ENCODE results near the gene DLX4. TPM values are rescaled to one million over a fixed set of nuclear protein-coding genes. Genes with fewer than 3 reads are reported as not detected.

DLX4 gene
- total and polyA plus RNA-seq, 2 donors (not counting 1 experiment from before 2014, with no cell fraction given), result 0.17 to 0.88 TPM

GRCh38 chr17:49986396-49987289 lies 17.7 kb downstream of the DLX4 start:
- no peaks in the 10 kb centered on the region for H3K36me3 ChIP-seq (replicated peaks in 1 of 2; ENCODE audit: control extremely low read depth in 1 of 2, control insufficient read depth in 1 of 2, extremely low read depth in 1 of 2, insufficient read depth in 2 of 2, low read length in 1 of 2)
- TF ChIP-seq CTCF (IDR thresholded peaks at IDR 0.05), result no peak
- no peak for TF ChIP-seq EZH2 (IDR thresholded peaks at IDR 0.05; ENCODE audit: borderline replicate concordance, insufficient read depth, low read depth, low read length, poor library complexity, severe bottlenecking)
- Mint-ChIP-seq H3K4me3 (no peak overlapping the region), H3K9me3 (ENCODE audit: insufficient read depth) (no peaks in the 10 kb centered on the region), H3K4me1 (no peaks in the 10 kb centered on the region), H3K27me3 (peaks cover 67% of the 10 kb centered on the region), H3K27ac (no peak overlapping the region)
- H3K4me1 ChIP-seq (ENCODE audit: control insufficient read depth in 2 of 2, insufficient read depth in 2 of 2, low read length in 2 of 2), result no peaks in the 10 kb centered on the region
- H2AFZ ChIP-seq (ENCODE audit: insufficient read depth, low read depth, low read length, poor library complexity, severe bottlenecking), result no peak overlapping the region
- ATAC-seq (ENCODE audit: low read depth), result no peak
- peaks cover 0 to 74% (median 12%) of the 10 kb centered on the region in 4 experiments for H3K27me3 ChIP-seq (replicated peaks in 1 of 4; ENCODE audit: control extremely low read depth in 1 of 4, control insufficient read depth in 3 of 4, insufficient read depth in 4 of 4, low read length in 3 of 4)
- H3K27ac ChIP-seq (ENCODE audit: low read length in 2 of 2), result no peak overlapping the region
- H4K20me1 ChIP-seq (ENCODE audit: control insufficient read depth, insufficient read depth, low read length, poor library complexity, severe bottlenecking), result no peaks in the 10 kb centered on the region
- intact Hi-C loops (cut with micrococcal nuclease), result no loop called here
- no peak overlapping the region for H3K9ac ChIP-seq (ENCODE audit: low read length)
- WGBS (ENCODE audit: insufficient coverage), result 59% methylated on average over 4 of the region's 6 CpGs
- no peak for DNase-seq
- no peak overlapping the region for H3K4me3 ChIP-seq (ENCODE audit: control extremely low read depth in 1 of 5, extremely low read depth in 1 of 5, insufficient read depth in 1 of 5, low read depth in 2 of 5, low read length in 4 of 5)
- no peaks in the 10 kb centered on the region for H3K79me2 ChIP-seq (ENCODE audit: control insufficient read depth, insufficient read depth, low read length)
- CTCF ChIA-PET, result interaction anchor here (0.6 to 5.1 kb wide), 5 partner anchors 11 to 107 kb away, joined by 3 to 41 read pairs (median 4); no protein-coding TSS in a partner anchor
- H3K4me2 ChIP-seq (replicated peaks; ENCODE audit: low read depth, low read length, poor library complexity, severe bottlenecking), result no peak overlapping the region
- POLR2A ChIA-PET, result no interaction called here
- H3K9me3 ChIP-seq (ENCODE audit: control extremely low read depth in 1 of 3, control insufficient read depth in 2 of 3, insufficient read depth in 1 of 3, low read length in 2 of 3), result peaks cover 0 to 2% (median 0%) of the 10 kb centered on the region in 3 donors

- Mint-ChIP-seq H3K4me1 (peaks cover 2% of the 10 kb centered on the region), H3K27me3 (peaks cover 68% of the 10 kb centered on the region), H3K27ac (no peak overlapping the region), H3K4me3 (no peak overlapping the region), H3K9me3 (ENCODE audit: insufficient read depth) (no peaks in the 10 kb centered on the region)
- Histone ChIP-seq H3K4me2 (replicated peaks; ENCODE audit: low read depth, low read length, poor library complexity, severe bottlenecking) (no peak overlapping the region), H3K79me2 (ENCODE audit: control insufficient read depth, insufficient read depth, low read length) (no peaks in the 10 kb centered on the region), H3K27me3 (replicated peaks in 1 of 4; ENCODE audit: control extremely low read depth in 1 of 4, control insufficient read depth in 3 of 4, insufficient read depth in 4 of 4, low read length in 3 of 4) (peaks cover 0 to 76% (median 17%) of the 10 kb centered on the region in 4 experiments), H3K9me3 (ENCODE audit: control extremely low read depth in 1 of 3, control insufficient read depth in 2 of 3, insufficient read depth in 1 of 3, low read length in 2 of 3) (peaks cover 0 to 2% (median 0%) of the 10 kb centered on the region in 3 donors), H3K27ac (ENCODE audit: low read length in 2 of 2) (no peak overlapping the region), H3K36me3 (replicated peaks in 1 of 2; ENCODE audit: control extremely low read depth in 1 of 2, control insufficient read depth in 1 of 2, extremely low read depth in 1 of 2, insufficient read depth in 2 of 2, low read length in 1 of 2) (no peaks in the 10 kb centered on the region), H3K4me1 (ENCODE audit: control insufficient read depth in 2 of 2, insufficient read depth in 2 of 2, low read length in 2 of 2) (no peaks in the 10 kb centered on the region), H3K9ac (ENCODE audit: low read length) (no peak overlapping the region), H2AFZ (ENCODE audit: insufficient read depth, low read depth, low read length, poor library complexity, severe bottlenecking) (no peak overlapping the region), H3K4me3 (ENCODE audit: control extremely low read depth in 1 of 5, extremely low read depth in 1 of 5, insufficient read depth in 1 of 5, low read depth in 2 of 5, low read length in 4 of 5) (no peak overlapping the region), H4K20me1 (ENCODE audit: control insufficient read depth, insufficient read depth, low read length, poor library complexity, severe bottlenecking) (no peaks in the 10 kb centered on the region)
- intact Hi-C loops (cut with micrococcal nuclease), result no loop called here
- DNase-seq (no peak), ATAC-seq (ENCODE audit: low read depth) (no peak)
- TF ChIP-seq EZH2 (IDR thresholded peaks at IDR 0.05; ENCODE audit: borderline replicate concordance, insufficient read depth, low read depth, low read length, poor library complexity, severe bottlenecking), result no peak
- no peak for TF ChIP-seq CTCF (IDR thresholded peaks at IDR 0.05)
- CTCF ChIA-PET, result interaction anchor here (1.3 to 5.1 kb wide), 4 partner anchors 10 to 126 kb away, joined by 3 to 41 read pairs (median 5); no protein-coding TSS in a partner anchor
- POLR2A ChIA-PET, result no interaction called here
- WGBS (ENCODE audit: insufficient coverage), result no CpG with 5 or more reads among the region's 2 CpGs
These were observed 18.2 kb downstream of the DLX4 start for GRCh38 chr17:49987290-49987585.
